Spleen (tissue), 7 donors: ENCODE results near the gene KSR2.

Experiments used
- CTCF ChIP-seq, 11 experiments: fragments of 200-600 bp in 7 of 11; fragments of 450-650 bp in 4 of 11; sonication (generic) in 4 of 11; IDR thresholded peaks in 8 of 11; conservative IDR thresholded peaks in 3 of 11; 1 replicate in 7 of 11; 2 replicates in 4 of 11; pipeline versions ENCODE4 v1.4.0 to v1.8.0; 2016 to 2021; ENCODE audit warnings: antibody characterized with exemption in 11 of 11, inconsistent platforms in 4 of 11, mild to moderate bottlenecking in 1 of 11
- POLR2A ChIP-seq, 3 donors: fragments of 450-650 bp; IDR thresholded peaks; one replicate each; pipeline ENCODE4 v1.5.1; 2017; ENCODE audit warnings: antibody characterized with exemption in 3 of 3, mild to moderate bottlenecking in 1 of 3
- POLR2AphosphoS5 ChIP-seq, 3 donors: sonication (generic); formaldehyde crosslinking; IDR thresholded peaks; one replicate each; pipeline ENCODE4 v1.5.1; 2017; ENCODE audit warnings: antibody characterized with exemption in 3 of 3
- donor health status: DM: no; HTN: no; CAD: no; lungs with moderate emphysema.
- donor health status: DM: no; HTN: no; CAD: no.
- donor health status: DM: no; HTN: no; CAD: no.

- TF ChIP-seq POLR2A (IDR thresholded peaks at IDR 0.05) (no peak), CTCF (IDR thresholded peaks at IDR 0.05 in 8 of 11, conservative IDR thresholded peaks at IDR 0.05 in 3 of 11) (no peak), POLR2AphosphoS5 (IDR thresholded peaks at IDR 0.05) (no peak)
Observed at GRCh38 chr12:117807355-117807754, 161.4 kb downstream of the KSR2 start.
